Fibroblast of pulmonary artery (primary cell): Measurements from ENCODE around the gene TMEM132A.

ENCODE experiments used
- DNase-seq: peaks from one replicate; pipeline ENCODE4 v3.0.0-alpha.2; 2010; ENCODE audit warnings: low read depth
- H3K4me3 ChIP-seq: replicated peaks from 2 replicates; pipeline ENCODE4 v1.5.1; 2011; ENCODE audit warnings: low read depth, mild to moderate bottlenecking, control low read depth, low read length, moderate library complexity
- TF ChIP-seq, protein P1 (sequence below): IDR thresholded peaks from 2 replicates; pipeline ENCODE4 v1.5.1; 2011; ENCODE audit warnings: mild to moderate bottlenecking, control low read depth, low read length, inconsistent platforms; ENCODE audit errors: missing control alignments

Gene TMEM132A

DNA sequence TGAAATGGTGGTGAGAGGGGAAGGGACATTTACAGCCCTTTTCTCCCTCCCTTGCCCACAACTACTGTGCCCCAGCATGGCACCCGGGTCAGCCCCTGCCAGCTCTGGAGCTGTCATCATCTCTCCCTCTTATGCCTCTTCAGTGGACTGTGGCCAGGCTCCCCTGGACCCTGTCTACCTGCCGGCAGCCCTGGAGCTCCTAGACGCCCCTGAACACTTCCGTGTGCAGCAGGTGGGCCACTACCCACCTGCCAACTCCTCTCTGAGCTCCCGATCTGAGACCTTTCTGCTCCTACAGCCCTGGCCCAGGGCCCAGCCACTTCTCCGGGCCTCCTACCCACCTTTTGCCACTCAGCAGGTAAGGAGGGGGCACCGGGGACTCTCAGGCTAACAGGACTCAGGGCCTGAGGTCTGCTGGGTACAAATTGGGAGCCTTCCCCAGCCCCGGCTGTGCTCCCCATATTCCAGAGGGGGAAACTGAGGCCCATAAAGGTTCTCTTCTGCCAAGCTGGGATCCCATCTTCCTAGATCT is 2.9 kb downstream of the TMEM132A start:
- no peak overlapping the region for H3K4me3 ChIP-seq
- TF ChIP-seq, protein P1, sequence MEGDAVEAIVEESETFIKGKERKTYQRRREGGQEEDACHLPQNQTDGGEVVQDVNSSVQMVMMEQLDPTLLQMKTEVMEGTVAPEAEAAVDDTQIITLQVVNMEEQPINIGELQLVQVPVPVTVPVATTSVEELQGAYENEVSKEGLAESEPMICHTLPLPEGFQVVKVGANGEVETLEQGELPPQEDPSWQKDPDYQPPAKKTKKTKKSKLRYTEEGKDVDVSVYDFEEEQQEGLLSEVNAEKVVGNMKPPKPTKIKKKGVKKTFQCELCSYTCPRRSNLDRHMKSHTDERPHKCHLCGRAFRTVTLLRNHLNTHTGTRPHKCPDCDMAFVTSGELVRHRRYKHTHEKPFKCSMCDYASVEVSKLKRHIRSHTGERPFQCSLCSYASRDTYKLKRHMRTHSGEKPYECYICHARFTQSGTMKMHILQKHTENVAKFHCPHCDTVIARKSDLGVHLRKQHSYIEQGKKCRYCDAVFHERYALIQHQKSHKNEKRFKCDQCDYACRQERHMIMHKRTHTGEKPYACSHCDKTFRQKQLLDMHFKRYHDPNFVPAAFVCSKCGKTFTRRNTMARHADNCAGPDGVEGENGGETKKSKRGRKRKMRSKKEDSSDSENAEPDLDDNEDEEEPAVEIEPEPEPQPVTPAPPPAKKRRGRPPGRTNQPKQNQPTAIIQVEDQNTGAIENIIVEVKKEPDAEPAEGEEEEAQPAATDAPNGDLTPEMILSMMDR = no peak
- no peak for DNase-seq

DNA sequence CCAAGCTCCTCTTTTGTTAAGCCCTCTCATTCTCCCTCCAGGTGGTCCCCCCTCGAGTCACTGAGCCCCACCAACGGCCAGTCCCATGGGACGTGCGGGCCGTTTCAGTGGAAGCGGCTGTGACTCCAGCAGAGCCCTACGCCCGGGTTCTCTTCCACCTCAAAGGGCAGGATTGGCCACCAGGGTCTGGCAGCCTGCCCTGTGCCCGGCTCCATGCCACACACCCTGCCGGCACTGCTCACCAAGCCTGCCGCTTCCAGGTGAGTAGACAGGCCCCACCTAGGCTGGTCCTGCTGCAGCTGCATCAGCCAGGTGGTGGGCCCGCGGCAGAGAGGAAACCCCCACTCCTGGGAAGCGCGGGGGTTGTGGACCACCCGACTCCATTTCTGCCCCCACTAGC is 3.3 kb downstream of the TMEM132A start:
- TF ChIP-seq, protein P1 = no peak
- DNase-seq = no peak
- H3K4me3 ChIP-seq = no peak overlapping the region

DNA sequence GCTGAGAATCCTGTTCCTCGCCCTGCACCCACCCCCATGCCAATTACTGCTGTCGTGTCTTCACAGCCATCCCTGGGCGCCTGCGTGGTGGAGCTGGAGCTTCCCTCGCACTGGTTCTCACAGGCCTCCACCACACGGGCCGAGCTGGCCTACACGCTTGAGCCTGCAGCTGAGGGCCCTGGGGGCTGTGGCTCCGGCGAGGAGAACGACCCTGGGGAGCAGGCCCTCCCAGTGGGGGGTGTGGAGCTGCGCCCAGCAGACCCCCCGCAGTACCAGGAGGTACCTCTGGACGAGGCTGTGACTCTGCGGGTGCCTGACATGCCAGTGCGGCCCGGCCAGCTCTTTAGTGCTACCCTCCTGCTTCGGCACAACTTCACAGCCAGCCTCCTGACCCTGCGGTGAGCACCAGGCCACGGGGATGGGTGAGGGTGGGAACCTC is 4.3 kb downstream of the TMEM132A start:
- TF ChIP-seq, protein P1 = no peak
- H3K4me3 ChIP-seq = no peak overlapping the region
- no peak for DNase-seq

DNA sequence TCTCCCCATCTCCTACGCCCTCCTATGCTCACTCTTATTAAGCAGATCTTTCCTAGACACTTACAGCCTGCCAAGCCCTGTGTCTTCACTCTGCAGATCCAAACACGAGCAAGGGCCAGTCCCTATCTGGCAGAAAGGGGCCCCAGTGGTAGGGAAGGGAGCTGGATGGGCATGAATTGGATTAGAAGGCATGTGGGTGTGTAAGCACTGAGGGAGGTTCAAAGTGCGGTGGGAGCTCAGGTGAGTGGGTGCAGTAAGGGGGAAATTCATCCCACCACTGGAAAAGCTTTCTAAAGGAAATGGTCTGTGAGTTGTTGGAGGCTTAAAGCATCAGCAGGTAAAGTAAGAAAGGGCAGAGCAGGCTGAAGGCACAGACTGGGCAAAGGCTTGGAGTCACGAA is 5.5 kb downstream of the TMEM132A start:
- TF ChIP-seq, protein P1 = no peak
- DNase-seq = no peak
- no peak overlapping the region for H3K4me3 ChIP-seq

DNA sequence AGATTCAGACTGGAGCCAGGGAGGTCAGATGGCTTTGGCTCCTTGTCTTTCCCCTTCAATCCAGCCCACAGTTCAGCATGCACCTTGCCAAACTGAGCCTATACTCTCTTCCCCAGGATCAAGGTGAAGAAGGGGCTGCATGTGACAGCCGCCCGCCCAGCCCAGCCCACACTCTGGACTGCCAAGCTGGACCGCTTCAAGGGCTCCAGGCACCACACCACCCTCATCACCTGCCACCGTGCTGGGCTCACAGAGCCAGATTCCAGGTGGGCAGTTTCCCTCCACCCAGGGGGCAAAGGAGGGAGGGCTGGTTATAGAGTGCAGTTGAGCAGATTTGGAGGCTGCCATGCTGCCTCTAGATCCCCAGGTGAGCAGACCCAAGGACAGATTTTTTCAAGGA is 6.1 kb downstream of the TMEM132A start:
- no peak for DNase-seq
- TF ChIP-seq, protein P1 = no peak
- H3K4me3 ChIP-seq = no peak overlapping the region

DNA sequence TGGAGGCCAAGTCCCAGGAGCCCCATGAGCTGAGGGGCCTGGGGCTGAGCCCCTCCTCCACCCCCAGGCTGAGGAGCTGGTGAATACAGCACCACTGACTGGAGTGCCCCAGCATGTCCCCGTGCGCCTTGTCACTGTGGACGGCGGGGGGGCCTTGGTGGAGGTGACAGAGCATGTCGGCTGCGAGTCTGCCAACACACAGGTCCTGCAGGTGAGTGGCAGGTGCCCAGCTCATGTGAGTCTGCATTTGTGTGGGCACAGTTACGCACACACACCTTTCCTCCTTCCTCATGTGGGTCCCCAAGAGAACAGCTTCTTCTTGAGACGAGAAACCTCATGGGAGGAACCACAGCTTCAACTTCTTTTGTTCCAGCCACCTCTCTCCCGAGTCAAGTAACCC is 7.7 kb downstream of the TMEM132A start:
- TF ChIP-seq, protein P1 = no peak
- DNase-seq = no peak
- no peak overlapping the region for H3K4me3 ChIP-seq

DNA sequence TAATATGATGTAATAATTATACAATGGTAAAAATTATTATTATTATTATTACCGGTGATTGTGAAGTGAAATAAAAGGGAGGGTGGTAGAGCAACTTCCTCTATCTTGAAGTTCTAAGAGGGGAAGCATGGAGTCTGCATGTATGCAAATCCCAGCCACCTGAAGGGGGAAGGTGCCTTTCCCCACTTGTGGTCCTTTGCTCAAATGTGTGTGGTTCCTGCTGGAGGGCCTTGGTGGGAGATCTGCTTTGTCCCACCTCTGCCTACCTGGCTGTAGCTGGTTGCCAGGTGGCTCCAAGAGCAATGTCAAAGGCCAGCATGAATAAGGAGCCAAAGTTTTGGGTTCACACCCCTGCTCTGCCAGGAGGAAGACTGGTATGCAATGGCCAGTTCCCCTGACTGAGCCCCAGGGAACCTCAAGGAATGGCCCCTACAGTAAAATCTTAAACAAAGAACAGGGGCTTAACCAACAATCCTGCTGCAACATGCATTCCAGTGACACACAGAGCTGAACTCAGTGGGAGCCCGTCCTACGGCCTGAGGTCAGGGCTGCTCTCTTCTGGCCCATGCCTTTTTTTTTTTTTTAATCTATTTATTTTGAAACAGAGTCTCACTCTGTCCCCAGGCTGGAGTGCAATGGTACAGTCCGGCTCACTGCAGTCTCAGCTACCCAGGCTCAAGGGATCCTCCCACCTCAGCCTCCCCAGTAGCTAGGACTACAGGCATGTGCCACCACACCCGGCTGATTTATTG is 8.5 kb downstream of the TMEM132A start:
- DNase-seq = no peak
- H3K4me3 ChIP-seq = no peak overlapping the region
- TF ChIP-seq, protein P1 = no peak
